WTC11 (cell line): ENCODE results near the gene PPP1R14D. TPM values are rescaled to one million over a fixed set of nuclear protein-coding genes. Genes with fewer than 3 reads are reported as not detected.

Source experiments
- ATAC-seq: fragments of 200-7000 bp; cut with Tn5 transposase; 2 replicates; pipeline ENCODE4 v1.10.0; 2021; ENCODE audit warnings: mild to moderate bottlenecking, moderate library complexity
- CTCF ChIA-PET: fragments of 300-600 bp; sonication (Branson Sonifier 250); formaldehyde crosslinking; loops from one replicate; lab custom pipeline; 2021; ENCODE audit warnings: antibody characterized with exemption; lab: Charles Lee
- POLR2A ChIA-PET: fragments of 350-600 bp; sonication (Branson Sonifier 250); formaldehyde crosslinking; loops from one replicate; lab custom pipeline; 2021; ENCODE audit warnings: antibody characterized with exemption; lab: Charles Lee
- DNase-seq: peaks from one replicate; pipeline ENCODE4 v3.0.0; 2021; ENCODE audit warnings: low spot score
- H3K27ac Mint-ChIP-seq: 2 replicates; pipeline ENCODE4 v1.8.0; 2021; ENCODE audit warnings: mixed read lengths
- H3K27me3 Mint-ChIP-seq: 2 replicates; pipeline ENCODE4 v1.8.0; 2021; ENCODE audit warnings: low read depth, mild to moderate bottlenecking, moderate library complexity, mixed read lengths
- H3K36me3 Mint-ChIP-seq: 2 replicates; pipeline ENCODE4 v1.8.0; 2021; ENCODE audit warnings: mixed read lengths
- H3K4me1 Mint-ChIP-seq: 2 replicates; pipeline ENCODE4 v1.8.0; 2022; ENCODE audit warnings: mixed read lengths
- H3K4me3 Mint-ChIP-seq: 2 replicates; pipeline ENCODE4 v1.8.0; 2021; ENCODE audit warnings: mild to moderate bottlenecking, moderate library complexity, mixed read lengths
- H3K9me3 Mint-ChIP-seq: 2 replicates; pipeline ENCODE4 v1.8.0; 2021; ENCODE audit warnings: mixed read lengths
- ATF1 ChIP-seq: sonication (generic); formaldehyde crosslinking; IDR thresholded peaks from 2 replicates; pipeline ENCODE4 v1.8.1; 2023; ENCODE audit warnings: mild to moderate bottlenecking, moderate library complexity, missing genetic modification reagents
- CTCF ChIP-seq: fragments of 200-600 bp; IDR thresholded peaks from 2 replicates; pipeline ENCODE4 v1.8.0; 2022; ENCODE audit warnings: antibody characterized with exemption
- ELF4 ChIP-seq: sonication (generic); formaldehyde crosslinking; IDR thresholded peaks from 2 replicates; pipeline ENCODE4 v1.8.1; 2022; ENCODE audit warnings: low read depth, mild to moderate bottlenecking, moderate library complexity, missing genetic modification reagents
- EMX1 ChIP-seq: fragments of 250-450 bp; sonication (Bioruptor Pico); IDR thresholded peaks from 2 replicates; pipeline ENCODE4 v1.8.0; 2021; ENCODE audit warnings: mild to moderate bottlenecking
- ERG ChIP-seq: fragments of 250-450 bp; sonication (Bioruptor Pico); IDR thresholded peaks from 2 replicates; pipeline ENCODE4 v1.8.0; 2021; ENCODE audit warnings: mild to moderate bottlenecking
- FOXJ3 ChIP-seq: sonication (generic); formaldehyde crosslinking; IDR thresholded peaks from 2 replicates; pipeline ENCODE4 v1.9.0; 2021; ENCODE audit warnings: missing genetic modification reagents, mild to moderate bottlenecking, borderline replicate concordance
- GTF2I ChIP-seq: fragments of 250-450 bp; sonication (Bioruptor Pico); conservative IDR thresholded peaks from 2 replicates; pipeline ENCODE4 v1.4.0; 2021; ENCODE audit warnings: mild to moderate bottlenecking
- HMGA2 ChIP-seq: fragments of 250-450 bp; sonication (Bioruptor Pico); IDR thresholded peaks from 2 replicates; pipeline ENCODE4 v1.4.0; 2021; ENCODE audit warnings: mild to moderate bottlenecking, moderate library complexity
- MXD4 ChIP-seq: fragments of 250-450 bp; sonication (Bioruptor Pico); IDR thresholded peaks from 2 replicates; pipeline ENCODE4 v1.8.0; 2021; ENCODE audit warnings: mild to moderate bottlenecking, moderate library complexity, borderline replicate concordance
- RELA ChIP-seq: sonication (generic); formaldehyde crosslinking; IDR thresholded peaks from 2 replicates; pipeline ENCODE4 v1.8.1; 2022; ENCODE audit warnings: missing genetic modification reagents, mild to moderate bottlenecking, borderline replicate concordance
- SOX15 ChIP-seq: fragments of 250-450 bp; sonication (Bioruptor Pico); IDR thresholded peaks from 2 replicates; pipeline ENCODE4 v1.9.0; 2021; ENCODE audit warnings: mild to moderate bottlenecking
- TP53 ChIP-seq: sonication (generic); formaldehyde crosslinking; IDR thresholded peaks from 2 replicates; pipeline ENCODE4 v1.8.1; 2023; ENCODE audit warnings: mild to moderate bottlenecking, missing genetic modification reagents
- ZBTB43 ChIP-seq: sonication (generic); formaldehyde crosslinking; IDR thresholded peaks from 2 replicates; pipeline ENCODE4 v1.8.1; 2023; ENCODE audit warnings: mild to moderate bottlenecking, missing genetic modification reagents
- ZNF121 ChIP-seq: sonication (generic); formaldehyde crosslinking; IDR thresholded peaks from 2 replicates; pipeline ENCODE4 v1.8.0; 2023; ENCODE audit warnings: missing genetic modification reagents
- ZNF416 ChIP-seq: fragments of 250-450 bp; sonication (Bioruptor Pico); IDR thresholded peaks from 2 replicates; pipeline ENCODE4 v1.9.0; 2021; ENCODE audit warnings: mild to moderate bottlenecking, inconsistent platforms
- ZNF512 ChIP-seq: sonication (generic); formaldehyde crosslinking; IDR thresholded peaks from 2 replicates; pipeline ENCODE4 v1.8.1; 2022; ENCODE audit warnings: missing genetic modification reagents, borderline replicate concordance
- total RNA-seq: library from RNA; stranded (reverse); gene quantifications from 3 replicates; pipeline ENCODE4 v1.2.3, GENCODE V29; 2021

Gene PPP1R14D
- total RNA-seq, 1 experiment from 2014 or later: not detected

- Mint-ChIP-seq H3K4me3 (no peak overlapping the region), H3K27ac (peak overlapping the region; percentile 75; the same call in 1 of the 2 replicates), H3K27me3 (no peaks in the 10 kb centered on the region), H3K36me3 (peaks cover 39% of the 10 kb centered on the region), H3K9me3 (no peaks in the 10 kb centered on the region), H3K4me1 (peaks cover 22% of the 10 kb centered on the region)
- CTCF ChIA-PET: interaction anchor here (5.4 to 10.0 kb wide), 2 partner anchors 34 to 41 kb away, joined by 237 to 500 read pairs; partner anchors contain the start of gene VPS18
- POLR2A ChIA-PET: interaction anchor here (0.7 kb wide), 1 partner anchor 38 kb away, joined by 3 read pairs; no protein-coding TSS in a partner anchor
- ATAC-seq (no peak), DNase-seq (no peak)
- TF ChIP-seq CTCF (no peak), ATF1 (CRISPR knock-in tag) (no peak), EMX1 (CRISPR knock-in tag) (no peak), SOX15 (CRISPR knock-in tag) (no peak), HMGA2 (no peak), ZBTB43 (CRISPR knock-in tag) (no peak)
Observed at GRCh38 chr15:40855706-40856234, 27.3 kb upstream of the PPP1R14D start.

- Mint-ChIP-seq H3K4me1 (peaks cover 17% of the 10 kb centered on the region), H3K4me3 (no peak overlapping the region), H3K36me3 (peaks cover 49% of the 10 kb centered on the region), H3K27ac (no peak overlapping the region), H3K27me3 (no peaks in the 10 kb centered on the region), H3K9me3 (no peaks in the 10 kb centered on the region)
- ChIA-PET CTCF (interaction anchor here (1.6 to 10.0 kb wide), 2 partner anchors 35 to 42 kb away, joined by 3 to 500 read pairs; partner anchors contain the start of gene VPS18), POLR2A (no interaction called here)
- DNase-seq (no peak), ATAC-seq (no peak)
- no peak for TF ChIP-seq TP53 (CRISPR knock-in tag)
- TF ChIP-seq HMGA2: no peak
- TF ChIP-seq ZNF121: no peak
- TF ChIP-seq ZNF416 (CRISPR knock-in tag): no peak
- TF ChIP-seq ERG: no peak
- no peak for TF ChIP-seq ZNF512 (CRISPR knock-in tag)
- no peak for TF ChIP-seq FOXJ3
- no peak for TF ChIP-seq MXD4
- TF ChIP-seq RELA: no peak
- no peak for TF ChIP-seq ZBTB43 (CRISPR knock-in tag)
- no peak for TF ChIP-seq GTF2I (CRISPR knock-in tag)
- TF ChIP-seq ELF4 (CRISPR knock-in tag): no peak
Observed at GRCh38 chr15:40854161-40854560, 25.7 kb upstream of the PPP1R14D start.
